ENCODE measurements around the gene C1orf105. TPM values are rescaled to one million over a fixed set of nuclear protein-coding genes. Genes with fewer than 3 reads are reported as not detected.

C1orf105 gene
- total and polyA plus RNA-seq, 2 of the 13 experiments (the other 11 are each of a cell fraction or from before 2014, with no cell fraction given): 0.15 to 0.45 TPM

- CTCF ChIA-PET (ENCODE audit: low intra/inter-chr PET ratio, low total read pairs): no interaction called here
- Histone ChIP-seq H4K20me1 (ENCODE audit: insufficient read depth, low read length) (no peaks in the 10 kb centered on the region), H3K4me1 (ENCODE audit: insufficient read depth, low read length) (peaks cover 12% of the 10 kb centered on the region), H3K27me3 (ENCODE audit: control insufficient read depth in 1 of 2, insufficient read depth in 2 of 2, low read length in 2 of 2) (no peaks in the 10 kb centered on the region), H3K9me3 (ENCODE audit: low read length) (no peaks in the 10 kb centered on the region), H2AFZ (ENCODE audit: low read length) (no peak overlapping the region), H3K9ac (ENCODE audit: insufficient read depth, low read depth, low read length) (no peak overlapping the region), H3K27ac (ENCODE audit: extremely low read length, insufficient read depth, low read length) (no peak overlapping the region), H3K4me3 (replicated peaks in 1 of 3; ENCODE audit: insufficient read depth in 1 of 3, low read depth in 2 of 3, low read length in 3 of 3) (no peak overlapping the region), H3K36me3 (replicated peaks in 1 of 2; ENCODE audit: control insufficient read depth in 1 of 2, insufficient read depth in 2 of 2, low read length in 2 of 2) (no peaks in the 10 kb centered on the region), H3K79me2 (ENCODE audit: insufficient read depth, low read length) (no peaks in the 10 kb centered on the region), H3K4me2 (ENCODE audit: low read depth, low read length) (no peak overlapping the region)
- POLR2A ChIA-PET: no interaction called here
- DNase-seq (ENCODE audit: low spot score) (no peak), FAIRE-seq (no peak), ATAC-seq (no peak)
- intact Hi-C loops (cut with micrococcal nuclease; ENCODE audit: unreplicated experiment): no loop called here
- no TSS peak for BruUV-seq (replicated peaks)
- TF ChIP-seq KDM5B (CRISPR knock-in tag; IDR thresholded peaks at IDR 0.05; ENCODE audit: borderline replicate concordance) (no peak), PHF21A (CRISPR knock-in tag; IDR thresholded peaks at IDR 0.05) (no peak), TFDP2 (CRISPR knock-in tag; IDR thresholded peaks at IDR 0.05) (no peak), CC2D1A (CRISPR knock-in tag; IDR thresholded peaks at IDR 0.05) (no peak), FOXA1 (IDR thresholded peaks at IDR 0.05) (no peak), FOXA1 (CRISPR knock-in tag; IDR thresholded peaks at IDR 0.05) (no peak), KLF12 (CRISPR knock-in tag; IDR thresholded peaks at IDR 0.05; ENCODE audit: borderline replicate concordance) (no peak), ZNF766 (CRISPR knock-in tag; IDR thresholded peaks at IDR 0.05; ENCODE audit: borderline replicate concordance) (no peak), ZNF546 (CRISPR knock-in tag; conservative IDR thresholded peaks at IDR 0.05) (no peak), SNAPC5 (CRISPR knock-in tag; IDR thresholded peaks at IDR 0.05; ENCODE audit: borderline replicate concordance) (no peak), GPN1 (CRISPR knock-in tag; IDR thresholded peaks at IDR 0.05; ENCODE audit: borderline replicate concordance) (no peak), EP300 (IDR thresholded peaks at IDR 0.05; ENCODE audit: low read depth in 2 of 2, low read length in 2 of 2) (no peak), EP300 (CRISPR knock-in tag; IDR thresholded peaks at IDR 0.05; ENCODE audit: borderline replicate concordance) (no peak), TSC22D2 (CRISPR knock-in tag; IDR thresholded peaks at IDR 0.05; ENCODE audit: borderline replicate concordance) (no peak), KAT8 (CRISPR knock-in tag; IDR thresholded peaks at IDR 0.05) (no peak), GZF1 (CRISPR knock-in tag; IDR thresholded peaks at IDR 0.05) (no peak), ZNF3 (CRISPR knock-in tag; IDR thresholded peaks at IDR 0.05) (no peak), TERF1 (CRISPR knock-in tag; IDR thresholded peaks at IDR 0.05) (no peak), ZNF615 (CRISPR knock-in tag; IDR thresholded peaks at IDR 0.05; ENCODE audit: borderline replicate concordance) (no peak), ZNF639 (CRISPR knock-in tag; conservative IDR thresholded peaks at IDR 0.05) (no peak), ZNF382 (CRISPR knock-in tag; IDR thresholded peaks at IDR 0.05; ENCODE audit: borderline replicate concordance) (no peak), NR2C2 (CRISPR knock-in tag; IDR thresholded peaks at IDR 0.05; ENCODE audit: borderline replicate concordance) (no peak)
- in situ Hi-C loops (cut with HindIII; ENCODE audit: extremely low pct_ligation_motif_present, low pct_unique_long_range_greater_than_20kb): no loop called here
- 59% methylated on average over 4 of the region's 4 CpGs for WGBS (ENCODE audit: low lambda C conversion rate)
These were observed 37.5 kb upstream of the C1orf105 start for GRCh38 chr1:172382990-172383389.

All from HepG2 (cell line).